H1 (cell line): ENCODE measurements around the gene EPB41L2. TPM values are rescaled to one million over a fixed set of nuclear protein-coding genes. Genes with fewer than 3 reads are reported as not detected.

Source experiments
- CTCF ChIA-PET: fragments of 300-600 bp; sonication (Branson Sonifier 250); formaldehyde crosslinking; loops from one replicate; lab custom pipeline; 2021; ENCODE audit not compliant: partially characterized antibody; lab: Charles Lee
- POLR2A ChIA-PET: fragments of 300-600 bp; sonication (Branson Sonifier 250); formaldehyde crosslinking; loops from one replicate; lab custom pipeline; 2021; ENCODE audit warnings: inconsistent platforms; ENCODE audit not compliant: partially characterized antibody; lab: Charles Lee
- DNase-seq, 2 experiments: peaks; one replicate each; pipeline versions ENCODE4 v3.0.0 to v3.0.0-alpha.2; 2010 to 2022; ENCODE audit warnings: low spot score in 2 of 2, low read depth in 1 of 2, mixed read lengths in 1 of 2
- FAIRE-seq: peaks from 2 replicates; lab custom pipeline; 2011; peaks lifted over from hg19 to GRCh38; lab: Jason Lieb, UNC
- H2AFZ ChIP-seq: 2 replicates; pipeline ENCODE4 v1.8.1; 2012; ENCODE audit warnings: low read length, inconsistent platforms
- H2AK5ac ChIP-seq: 2 replicates; pipeline ENCODE4 v1.6.1; 2013; ENCODE audit warnings: low read depth, low read length
- H2BK120ac ChIP-seq: replicated peaks from 2 replicates; pipeline ENCODE3; 2013; ENCODE audit warnings: low read depth, low read length, inconsistent platforms
- H2BK12ac ChIP-seq: 2 replicates; pipeline ENCODE4 v1.6.1; 2013; ENCODE audit warnings: low read depth, low read length
- H2BK15ac ChIP-seq: 2 replicates; pipeline ENCODE4 v1.6.1; 2013; ENCODE audit warnings: low read length
- H2BK20ac ChIP-seq: 2 replicates; pipeline ENCODE4 v1.6.1; 2013; ENCODE audit warnings: low read length
- H2BK5ac ChIP-seq: 2 replicates; pipeline ENCODE4 v1.6.1; 2013; ENCODE audit warnings: low read depth, low read length
- H3K14ac ChIP-seq: 2 replicates; pipeline ENCODE4 v1.6.1; 2013; ENCODE audit warnings: inconsistent platforms; ENCODE audit not compliant: insufficient read length
- H3K18ac ChIP-seq: 2 replicates; pipeline ENCODE4 v1.6.1; 2013; ENCODE audit warnings: low read length; ENCODE audit errors: extremely low read depth
- H3K23ac ChIP-seq: 2 replicates; pipeline ENCODE4 v1.6.1; 2013; ENCODE audit warnings: inconsistent platforms; ENCODE audit not compliant: insufficient read length
- H3K23me2 ChIP-seq: 2 replicates; pipeline ENCODE4 v1.6.1; 2013; ENCODE audit warnings: low read depth, low read length
- H3K27ac ChIP-seq: 2 replicates; pipeline ENCODE4 v1.6.1; 2011; ENCODE audit warnings: low read depth, low read length, inconsistent platforms
- H3K27me3 ChIP-seq, 4 experiments: replicated peaks in 1 of 4; 1 replicate in 1 of 4; 2 replicates in 3 of 4; pipeline versions ENCODE4 v1.6.1 to v1.8.1; 2011 to 2013; ENCODE audit warnings: low read length in 3 of 4, mild to moderate bottlenecking in 3 of 4, inconsistent platforms in 2 of 4, mixed read lengths in 2 of 4, moderate library complexity in 1 of 4; ENCODE audit not compliant: control insufficient read depth in 3 of 4, insufficient read depth in 3 of 4; ENCODE audit errors: extremely low read depth in 1 of 4
- H3K36me3 ChIP-seq, 4 experiments: 2 replicates each; pipeline versions ENCODE4 v1.6.1 to v1.8.1; 2011 to 2013; ENCODE audit warnings: mild to moderate bottlenecking in 4 of 4, low read length in 3 of 4, moderate library complexity in 2 of 4, control low read depth in 1 of 4, inconsistent platforms in 1 of 4; ENCODE audit not compliant: insufficient read depth in 4 of 4, control insufficient read depth in 2 of 4
- H3K4ac ChIP-seq: replicated peaks from 2 replicates; pipeline ENCODE3; 2013; ENCODE audit warnings: low read length, low read depth, mixed read lengths, inconsistent platforms; ENCODE audit not compliant: insufficient read length
- H3K4me1 ChIP-seq, 4 experiments: replicated peaks in 1 of 4; 1 replicate in 1 of 4; 2 replicates in 3 of 4; pipeline versions ENCODE4 v1.6.1 to v1.8.1; 2011 to 2013; ENCODE audit warnings: low read length in 3 of 4, inconsistent platforms in 2 of 4, mixed read lengths in 1 of 4; ENCODE audit not compliant: insufficient read depth in 4 of 4, control insufficient read depth in 3 of 4
- H3K4me2 ChIP-seq, 2 experiments: 2 replicates each; pipeline versions ENCODE4 v1.6.1 to v1.8.1; 2011 to 2013; ENCODE audit warnings: low read depth in 2 of 2, low read length in 2 of 2, control low read depth in 1 of 2, inconsistent platforms in 1 of 2, mild to moderate bottlenecking in 1 of 2; ENCODE audit not compliant: insufficient read depth in 1 of 2
- H3K4me3 ChIP-seq, 4 experiments: fragments of 200-600, 300-600 bp in 1 of 4; sonication (generic), shearing (Covaris generic), sonication (Bioruptor Twin) in 1 of 4; 2 replicates each; pipeline versions ENCODE4 v1.5.1 to v1.8.1; 2011 to 2016; ENCODE audit warnings: low read length in 4 of 4, low read depth in 3 of 4, control low read depth in 2 of 4, inconsistent platforms in 2 of 4, mild to moderate bottlenecking in 2 of 4, mixed read lengths in 1 of 4, moderate library complexity in 1 of 4; ENCODE audit not compliant: insufficient read depth in 2 of 4; ENCODE audit errors: extremely low read depth in 1 of 4
- H3K56ac ChIP-seq: replicated peaks from 2 replicates; pipeline ENCODE3; 2013; ENCODE audit warnings: low read depth, mild to moderate bottlenecking, mixed read lengths, low read length, inconsistent platforms; ENCODE audit not compliant: insufficient read length
- H3K79me1 ChIP-seq: 2 replicates; pipeline ENCODE4 v1.6.1; 2013; ENCODE audit warnings: low read depth, low read length, control low read depth
- H3K79me2 ChIP-seq, 2 experiments: 2 replicates each; pipeline versions ENCODE4 v1.6.1 to v1.8.1; 2012 to 2013; ENCODE audit warnings: low read length in 2 of 2, mild to moderate bottlenecking in 2 of 2, inconsistent platforms in 1 of 2; ENCODE audit not compliant: insufficient read depth in 2 of 2, control insufficient read depth in 1 of 2
- H3K9ac ChIP-seq, 4 experiments: replicated peaks in 1 of 4; 1 replicate in 1 of 4; 2 replicates in 3 of 4; pipeline versions ENCODE4 v1.6.1 to v1.8.1; 2011 to 2013; ENCODE audit warnings: low read depth in 3 of 4, low read length in 3 of 4, control low read depth in 2 of 4, mild to moderate bottlenecking in 2 of 4, moderate library complexity in 2 of 4, inconsistent platforms in 1 of 4; ENCODE audit errors: extremely low read depth in 1 of 4
- H3K9me3 ChIP-seq, 2 experiments: 2 replicates each; pipeline versions ENCODE4 v1.6.1 to v1.8.1; 2012 to 2013; ENCODE audit warnings: mild to moderate bottlenecking in 2 of 2, moderate library complexity in 2 of 2, control low read depth in 1 of 2, inconsistent platforms in 1 of 2, low read depth in 1 of 2, low read length in 1 of 2, mixed read lengths in 1 of 2; ENCODE audit not compliant: insufficient read depth in 2 of 2
- H4K20me1 ChIP-seq, 2 experiments: replicated peaks in 1 of 2; 2 replicates each; pipeline versions ENCODE3 to v1.8.1; 2011 to 2013; ENCODE audit warnings: inconsistent platforms in 2 of 2, low read length in 2 of 2, mild to moderate bottlenecking in 1 of 2; ENCODE audit not compliant: insufficient read depth in 2 of 2, control insufficient read depth in 1 of 2
- H4K5ac ChIP-seq: 2 replicates; pipeline ENCODE4 v1.6.1; 2013; ENCODE audit warnings: low read length, low read depth, mixed read lengths, inconsistent platforms; ENCODE audit not compliant: insufficient read length
- H4K8ac ChIP-seq: 2 replicates; pipeline ENCODE4 v1.8.0; 2013; ENCODE audit warnings: mild to moderate bottlenecking, moderate library complexity, low read length, inconsistent platforms; ENCODE audit not compliant: insufficient read depth; ENCODE audit errors: extremely low read depth
- H4K91ac ChIP-seq: replicated peaks from 2 replicates; pipeline ENCODE3; 2013; ENCODE audit warnings: low read length, mixed read lengths, inconsistent platforms; ENCODE audit not compliant: insufficient read length
- BACH1 ChIP-seq: IDR thresholded peaks from 2 replicates; pipeline ENCODE4 v1.6.1; 2012; ENCODE audit warnings: low read length, improper control_type of control experiment
- BCL11A ChIP-seq, 2 experiments: IDR thresholded peaks; one replicate each; pipeline ENCODE4 v1.6.1; 2011; ENCODE audit warnings: low read depth in 2 of 2, low read length in 2 of 2, mild to moderate bottlenecking in 2 of 2
- CHD1 ChIP-seq: IDR thresholded peaks from 2 replicates; pipeline ENCODE4 v1.6.1; 2012; ENCODE audit warnings: low read depth, low read length, improper control_type of control experiment
- EP300 ChIP-seq, 2 experiments: IDR thresholded peaks; 1 replicate in 1 of 2; 2 replicates in 1 of 2; pipeline ENCODE4 v1.6.1; 2011 to 2012; ENCODE audit warnings: low read depth in 2 of 2, low read length in 2 of 2, mild to moderate bottlenecking in 2 of 2, borderline replicate concordance in 1 of 2, inconsistent platforms in 1 of 2, moderate library complexity in 1 of 2
- MAFK ChIP-seq: IDR thresholded peaks from 2 replicates; pipeline ENCODE4 v1.6.1; 2012; ENCODE audit warnings: low read depth, mild to moderate bottlenecking, improper control_type of control experiment, low read length
- NANOG ChIP-seq: IDR thresholded peaks from 2 replicates; pipeline ENCODE4 v1.6.1; 2011; ENCODE audit warnings: low read length, low read depth, mild to moderate bottlenecking, inconsistent platforms; ENCODE audit not compliant: insufficient read depth, poor library complexity, severe bottlenecking
- POLR2A ChIP-seq, 2 experiments: IDR thresholded peaks; 1 replicate in 1 of 2; 2 replicates in 1 of 2; pipeline ENCODE4 v1.6.1; 2011; ENCODE audit warnings: low read depth in 2 of 2, low read length in 2 of 2, mild to moderate bottlenecking in 2 of 2; ENCODE audit errors: control extremely low read depth in 1 of 2
- POLR2AphosphoS5 ChIP-seq: IDR thresholded peaks from 2 replicates; pipeline ENCODE4 v1.6.1; 2011; ENCODE audit warnings: low read depth, low read length
- SIX5 ChIP-seq: IDR thresholded peaks from 2 replicates; pipeline ENCODE4 v1.6.1; 2011; ENCODE audit warnings: mild to moderate bottlenecking, low read depth, low read length
- SP2 ChIP-seq: IDR thresholded peaks from 2 replicates; pipeline ENCODE4 v1.6.1; 2012; ENCODE audit warnings: mild to moderate bottlenecking, low read length, inconsistent platforms
- SP4 ChIP-seq: IDR thresholded peaks from 2 replicates; pipeline ENCODE4 v1.6.1; 2012; ENCODE audit warnings: low read length, inconsistent platforms
- TCF12 ChIP-seq: IDR thresholded peaks from 2 replicates; pipeline ENCODE4 v1.6.1; 2011; ENCODE audit warnings: low read depth, mild to moderate bottlenecking, low read length
- WGBS, 2 experiments: shearing (Covaris generic) in 1 of 2; methylation state at CpG; one replicate each; pipeline versions ENCODE4 v1.1.6 to v1.1.7; 2013 to 2015; ENCODE audit warnings: low lambda C conversion rate in 2 of 2, mixed read lengths in 2 of 2, inconsistent platforms in 1 of 2, low coverage in 1 of 2, missing lambda C conversion rate in 1 of 2; ENCODE audit not compliant: insufficient replicate concordance in 2 of 2, insufficient coverage in 1 of 2, insufficient read length in 1 of 2; ENCODE audit errors: extremely low coverage in 1 of 2, missing lambda C conversion rate in 1 of 2; 5-methylcytosine and 5-hydroxymethylcytosine counted together
- polyA plus RNA-seq, 7 experiments: library from polyadenylated mRNA; depleted of rRNA in 3 of 7; stranded (reverse) in 5 of 7; unstranded in 2 of 7; fragments of >200 nt in 5 of 7; fragments of 200-250 nt in 2 of 7; gene quantifications; 1 replicate in 5 of 7; 2 replicates in 1 of 7; 4 replicates in 1 of 7; pipeline versions ENCODE4 v1.2.1 to v1.2.3, GENCODE V29; 2011 to 2013; ENCODE audit warnings: missing spikeins in 2 of 7, mixed read lengths in 2 of 7
- total RNA-seq: library from RNA; stranded (reverse); fragmentation: NEBNext Ultra II Directional; extraction: Animal tissue kit (Norgen Biotek cat#: 25700); gene quantifications from 2 replicates; pipeline ENCODE4 v1.2.1, GENCODE V29; 2021
- TF ChIP-seq, protein P1 (sequence below): IDR thresholded peaks from 2 replicates; pipeline ENCODE4 v1.6.1; 2011; ENCODE audit warnings: low read depth, mild to moderate bottlenecking, low read length; ENCODE audit not compliant: insufficient read depth

Gene EPB41L2
- total and polyA plus RNA-seq, 2 of the 8 experiments (the other 6 are each of a cell fraction or from before 2014, with no cell fraction given) = 22.5 to 123 TPM

DNA sequence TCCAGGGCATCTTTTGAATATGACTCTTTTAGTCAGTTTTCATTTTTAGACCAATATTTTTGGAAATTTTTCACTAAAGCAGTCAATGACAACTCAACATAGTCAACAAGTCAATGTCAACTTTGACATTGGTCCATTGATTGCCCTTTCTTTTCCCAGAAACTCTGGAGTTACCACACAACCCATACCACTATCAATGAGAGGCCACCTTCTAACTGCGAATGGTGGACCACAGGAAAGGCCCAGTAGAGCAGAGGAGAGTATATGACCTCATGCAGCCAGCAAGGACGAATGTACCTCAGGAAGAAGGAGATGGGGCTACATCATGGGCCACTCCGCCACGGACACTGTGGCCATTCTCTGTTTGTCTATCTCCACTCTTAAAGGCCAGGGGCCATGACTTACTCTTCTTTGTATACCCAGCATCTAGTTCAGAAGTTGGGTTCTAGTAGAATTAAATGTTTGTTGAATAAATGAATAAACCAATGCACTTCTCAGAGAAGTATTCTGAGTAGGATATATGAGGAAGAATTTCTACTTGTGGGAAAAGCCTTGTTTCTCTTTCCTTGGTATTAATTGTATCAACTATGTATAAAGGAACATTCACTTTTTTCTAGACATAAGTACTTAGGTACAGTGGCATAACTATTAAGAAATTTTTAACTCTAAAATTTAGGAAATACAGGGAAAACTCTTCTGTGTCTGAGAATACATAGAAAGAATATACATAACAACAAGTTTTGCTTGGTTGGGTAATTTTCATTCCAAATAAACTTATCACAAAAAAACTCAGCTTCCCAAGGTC lies 236.4 kb downstream of the EPB41L2 start:
- no peak overlapping the region for H4K91ac ChIP-seq
- H3K9ac ChIP-seq = no peak overlapping the region
- H3K79me1 ChIP-seq = no peaks in the 10 kb centered on the region
- H3K56ac ChIP-seq = no peak overlapping the region
- no peaks in the 10 kb centered on the region for H4K20me1 ChIP-seq
- H2BK15ac ChIP-seq = no peak overlapping the region
- H2BK120ac ChIP-seq = no peak overlapping the region
- no peaks in the 10 kb centered on the region for H3K27me3 ChIP-seq
- 94% methylated on average over 4 of the region's 4 CpGs; no CpG with 5 or more reads in 1 of the 2 experiments for WGBS, 2 experiments
- ChIA-PET POLR2A (no interaction called here), CTCF (interaction anchor here (0.9 to 2.1 kb wide), 3 partner anchors 12 to 811 kb away, joined by 3 to 5 read pairs (median 4); partner anchors contain the start of gene ENPP3)
- no peaks in the 10 kb centered on the region for H3K9me3 ChIP-seq
- no peaks in the 10 kb centered on the region for H3K79me2 ChIP-seq
- peaks cover 0 to 8% (median 3%) of the 10 kb centered on the region in 4 experiments; a peak in 4 of 7 replicates for H3K4me1 ChIP-seq
- no peak overlapping the region for H4K8ac ChIP-seq
- no peaks in the 10 kb centered on the region for H3K36me3 ChIP-seq
- no peak overlapping the region for H3K14ac ChIP-seq
- peak overlapping the region; percentile 33; the same call in 1 of the 2 replicates for H2AK5ac ChIP-seq
- H3K4me2 ChIP-seq = no peak overlapping the region
- no peak for FAIRE-seq
- H2BK12ac ChIP-seq = peak overlapping the region; percentile 72; the same call in 1 of the 2 replicates
- peak overlapping the region; percentile 15; the same call in 1 of the 2 replicates for H2BK20ac ChIP-seq
- no peak overlapping the region for H2BK5ac ChIP-seq
- H3K27ac ChIP-seq = no peak overlapping the region
- H2AFZ ChIP-seq = no peak overlapping the region
- no peaks in the 10 kb centered on the region for H3K23me2 ChIP-seq
- no peak overlapping the region for H3K4me3 ChIP-seq
- H3K4ac ChIP-seq = no peak overlapping the region
- no peak overlapping the region for H3K18ac ChIP-seq
- H4K5ac ChIP-seq = no peak overlapping the region
- DNase-seq = no peak
- H3K23ac ChIP-seq = no peak overlapping the region
- TF ChIP-seq NANOG = no peak
- no peak for TF ChIP-seq MAFK
- TF ChIP-seq BCL11A (IDR thresholded peaks at IDR 0.05; ENCODE audit: low read depth in 2 of 2, low read length in 2 of 2) = no peak
- no peak for TF ChIP-seq SP2
- no peak for TF ChIP-seq SP4
- no peak for TF ChIP-seq POLR2A (IDR thresholded peaks at IDR 0.05; ENCODE audit: control extremely low read depth in 1 of 2, low read depth in 2 of 2, low read length in 2 of 2)
- TF ChIP-seq SIX5 = no peak
- TF ChIP-seq, protein P1, sequence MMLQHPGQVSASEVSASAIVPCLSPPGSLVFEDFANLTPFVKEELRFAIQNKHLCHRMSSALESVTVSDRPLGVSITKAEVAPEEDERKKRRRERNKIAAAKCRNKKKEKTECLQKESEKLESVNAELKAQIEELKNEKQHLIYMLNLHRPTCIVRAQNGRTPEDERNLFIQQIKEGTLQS = no peak
- no peak for TF ChIP-seq BACH1
- no peak for TF ChIP-seq EP300 (IDR thresholded peaks at IDR 0.05; ENCODE audit: borderline replicate concordance in 1 of 2, low read depth in 2 of 2, low read length in 2 of 2)
- no peak for TF ChIP-seq CHD1
- TF ChIP-seq TCF12 = no peak
- TF ChIP-seq POLR2AphosphoS5 = no peak
